ENCODE data around the gene CA5A. TPM values are rescaled to one million over a fixed set of nuclear protein-coding genes. Genes with fewer than 3 reads are reported as not detected.
"Not testable (repeated sequence)": the region's sequence is repeated elsewhere in the genome, so short reads cannot be mapped to it uniquely, and the experiment has no call there.

The CA5A gene
- total and polyA plus RNA-seq, 2 of the 4 experiments (the other 2 are of a cell fraction), result not detected

DNA sequence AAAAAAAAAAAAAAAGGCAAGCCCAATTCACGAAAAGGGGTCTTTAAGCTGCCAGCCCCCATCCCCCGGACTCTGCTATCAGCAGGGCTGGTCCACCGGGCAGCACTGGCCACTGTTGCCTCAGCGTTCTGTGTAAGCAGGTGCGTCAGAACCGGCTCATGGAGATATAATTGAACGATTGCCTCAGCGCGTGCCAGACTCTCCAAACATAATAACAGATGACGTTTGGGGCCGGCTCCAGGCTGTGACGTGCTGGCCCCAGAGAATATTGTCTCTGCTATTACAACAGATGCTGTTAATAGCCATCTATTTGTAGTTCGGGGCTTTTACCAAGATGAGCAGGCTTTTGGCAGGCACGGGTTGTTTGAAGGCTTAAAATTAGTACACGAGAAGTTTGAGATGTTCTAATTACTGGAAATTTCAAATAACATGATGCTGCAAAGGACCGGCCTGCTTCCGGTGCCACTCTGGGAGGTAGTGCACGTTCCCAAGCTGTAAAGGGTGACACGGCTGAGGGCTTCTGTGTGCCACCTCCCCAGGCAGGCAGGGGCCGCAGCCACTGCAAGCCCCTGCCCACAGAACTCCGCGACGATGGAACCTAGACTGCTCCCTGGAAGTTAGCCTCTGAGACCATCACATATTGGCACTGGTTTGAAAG is 25.1 kb downstream of the CA5A start:
- ATAC-seq (ENCODE audit: low read depth) (peak; percentile 45; the same call in 1 of the 2 replicates), DNase-seq (peak; percentile 71)
- POLR2A ChIA-PET (ENCODE audit: unreplicated experiment); H2BK120ac ChIP-seq (ENCODE audit: low read depth, low read length); dilution Hi-C loops (cut with HindIII; ENCODE audit: low sequenced_read_pairs, unreplicated experiment); H3K4me2 ChIP-seq (ENCODE audit: low read depth, low read length); H3K9me1 ChIP-seq (ENCODE audit: insufficient read depth, low read length); H2AK9ac ChIP-seq (replicated peaks; ENCODE audit: low read depth, low read length, poor library complexity); H3K23ac ChIP-seq (ENCODE audit: low read depth, low read length); H3K4me3 ChIP-seq (ENCODE audit: insufficient read depth, low read depth, low read length); in situ Hi-C loops (cut with MboI; ENCODE audit: low sequenced_read_pairs); H2BK15ac ChIP-seq (ENCODE audit: low read depth, low read length); H4K5ac ChIP-seq (ENCODE audit: low read depth, low read length); H3K9ac ChIP-seq (ENCODE audit: low read depth, low read length); H3K36me3 ChIP-seq (ENCODE audit: control insufficient read depth, insufficient read depth, low read length); H3K27ac ChIP-seq (ENCODE audit: insufficient read depth, low read length); H4K91ac ChIP-seq (ENCODE audit: insufficient read depth, low read depth, low read length); H4K20me1 ChIP-seq (ENCODE audit: insufficient read depth, low read length); H3K56ac ChIP-seq (ENCODE audit: extremely low read depth, insufficient read depth, low read length); CTCF ChIA-PET; H3K9me3 ChIP-seq (ENCODE audit: control insufficient read depth, insufficient read depth, low read length); H3K4me1 ChIP-seq (ENCODE audit: control insufficient read depth, insufficient read depth, low read length); BruUV-seq (replicated peaks); H3K4ac ChIP-seq (ENCODE audit: low read depth, low read length); H2AK5ac ChIP-seq (ENCODE audit: low read depth, low read length); intact Hi-C loops (cut with micrococcal nuclease); H3K18ac ChIP-seq (ENCODE audit: low read depth, low read length); H2BK20ac ChIP-seq (ENCODE audit: low read depth, low read length); H3K79me1 ChIP-seq (ENCODE audit: low read depth in 1 of 2, low read length in 2 of 2); H3K14ac ChIP-seq (replicated peaks; ENCODE audit: low read depth, low read length); H4K8ac ChIP-seq (ENCODE audit: low read depth in 2 of 2, low read length in 2 of 2); H2AFZ ChIP-seq (replicated peaks; ENCODE audit: low read length, poor library complexity); H2BK5ac ChIP-seq (ENCODE audit: low read depth, low read length, poor library complexity, severe bottlenecking): not testable (repeated sequence)
- WGBS, 2 experiments (ENCODE audit: extremely low coverage in 2 of 2, insufficient read length in 1 of 2), result 76% methylated on average over 9 of the region's 23 CpGs; no CpG with 5 or more reads in 1 of the 2 experiments
- TF ChIP-seq CEBPB (IDR thresholded peaks at IDR 0.05; ENCODE audit: low read depth, low read length) (peak; percentile 62), BHLHE40 (IDR thresholded peaks at IDR 0.05; ENCODE audit: low read depth, low read length) (peak; percentile 35; the same call in 1 of the 2 replicates)
- peaks cover 24% of the 10 kb centered on the region for H3K27me3 ChIP-seq (ENCODE audit: control insufficient read depth, insufficient read depth, low read length)

Data from IMR-90 (cell line).